H1 (cell line): Measurements from ENCODE around the gene LITAFD. TPM values are rescaled to one million over a fixed set of nuclear protein-coding genes. Genes with fewer than 3 reads are reported as not detected.

ENCODE experiments used
- CTCF ChIA-PET: fragments of 300-600 bp; sonication (Branson Sonifier 250); formaldehyde crosslinking; loops from one replicate; lab custom pipeline; 2021; ENCODE audit not compliant: partially characterized antibody; lab: Charles Lee
- POLR2A ChIA-PET: fragments of 300-600 bp; sonication (Branson Sonifier 250); formaldehyde crosslinking; loops from one replicate; lab custom pipeline; 2021; ENCODE audit warnings: inconsistent platforms; ENCODE audit not compliant: partially characterized antibody; lab: Charles Lee
- DNase-seq, 2 experiments: peaks; one replicate each; pipeline versions ENCODE4 v3.0.0 to v3.0.0-alpha.2; 2010 to 2022; ENCODE audit warnings: low spot score in 2 of 2, low read depth in 1 of 2, mixed read lengths in 1 of 2
- FAIRE-seq: peaks from 2 replicates; lab custom pipeline; 2011; peaks lifted over from hg19 to GRCh38; lab: Jason Lieb, UNC
- H2AFZ ChIP-seq: 2 replicates; pipeline ENCODE4 v1.8.1; 2012; ENCODE audit warnings: low read length, inconsistent platforms
- H2AK5ac ChIP-seq: 2 replicates; pipeline ENCODE4 v1.6.1; 2013; ENCODE audit warnings: low read depth, low read length
- H2BK120ac ChIP-seq: replicated peaks from 2 replicates; pipeline ENCODE3; 2013; ENCODE audit warnings: low read depth, low read length, inconsistent platforms
- H2BK12ac ChIP-seq: 2 replicates; pipeline ENCODE4 v1.6.1; 2013; ENCODE audit warnings: low read depth, low read length
- H2BK15ac ChIP-seq: 2 replicates; pipeline ENCODE4 v1.6.1; 2013; ENCODE audit warnings: low read length
- H2BK20ac ChIP-seq: 2 replicates; pipeline ENCODE4 v1.6.1; 2013; ENCODE audit warnings: low read length
- H2BK5ac ChIP-seq: 2 replicates; pipeline ENCODE4 v1.6.1; 2013; ENCODE audit warnings: low read depth, low read length
- H3K14ac ChIP-seq: 2 replicates; pipeline ENCODE4 v1.6.1; 2013; ENCODE audit warnings: inconsistent platforms; ENCODE audit not compliant: insufficient read length
- H3K18ac ChIP-seq: 2 replicates; pipeline ENCODE4 v1.6.1; 2013; ENCODE audit warnings: low read length; ENCODE audit errors: extremely low read depth
- H3K23ac ChIP-seq: 2 replicates; pipeline ENCODE4 v1.6.1; 2013; ENCODE audit warnings: inconsistent platforms; ENCODE audit not compliant: insufficient read length
- H3K23me2 ChIP-seq: 2 replicates; pipeline ENCODE4 v1.6.1; 2013; ENCODE audit warnings: low read depth, low read length
- H3K27ac ChIP-seq: 2 replicates; pipeline ENCODE4 v1.6.1; 2011; ENCODE audit warnings: low read depth, low read length, inconsistent platforms
- H3K27me3 ChIP-seq, 4 experiments: replicated peaks in 1 of 4; 1 replicate in 1 of 4; 2 replicates in 3 of 4; pipeline versions ENCODE4 v1.6.1 to v1.8.1; 2011 to 2013; ENCODE audit warnings: low read length in 3 of 4, mild to moderate bottlenecking in 3 of 4, inconsistent platforms in 2 of 4, mixed read lengths in 2 of 4, moderate library complexity in 1 of 4; ENCODE audit not compliant: control insufficient read depth in 3 of 4, insufficient read depth in 3 of 4; ENCODE audit errors: extremely low read depth in 1 of 4
- H3K36me3 ChIP-seq, 4 experiments: 2 replicates each; pipeline versions ENCODE4 v1.6.1 to v1.8.1; 2011 to 2013; ENCODE audit warnings: mild to moderate bottlenecking in 4 of 4, low read length in 3 of 4, moderate library complexity in 2 of 4, control low read depth in 1 of 4, inconsistent platforms in 1 of 4; ENCODE audit not compliant: insufficient read depth in 4 of 4, control insufficient read depth in 2 of 4
- H3K4ac ChIP-seq: replicated peaks from 2 replicates; pipeline ENCODE3; 2013; ENCODE audit warnings: low read length, low read depth, mixed read lengths, inconsistent platforms; ENCODE audit not compliant: insufficient read length
- H3K4me1 ChIP-seq, 4 experiments: replicated peaks in 1 of 4; 1 replicate in 1 of 4; 2 replicates in 3 of 4; pipeline versions ENCODE4 v1.6.1 to v1.8.1; 2011 to 2013; ENCODE audit warnings: low read length in 3 of 4, inconsistent platforms in 2 of 4, mixed read lengths in 1 of 4; ENCODE audit not compliant: insufficient read depth in 4 of 4, control insufficient read depth in 3 of 4
- H3K4me2 ChIP-seq, 2 experiments: 2 replicates each; pipeline versions ENCODE4 v1.6.1 to v1.8.1; 2011 to 2013; ENCODE audit warnings: low read depth in 2 of 2, low read length in 2 of 2, control low read depth in 1 of 2, inconsistent platforms in 1 of 2, mild to moderate bottlenecking in 1 of 2; ENCODE audit not compliant: insufficient read depth in 1 of 2
- H3K4me3 ChIP-seq, 4 experiments: fragments of 200-600, 300-600 bp in 1 of 4; sonication (generic), shearing (Covaris generic), sonication (Bioruptor Twin) in 1 of 4; 2 replicates each; pipeline versions ENCODE4 v1.5.1 to v1.8.1; 2011 to 2016; ENCODE audit warnings: low read length in 4 of 4, low read depth in 3 of 4, control low read depth in 2 of 4, inconsistent platforms in 2 of 4, mild to moderate bottlenecking in 2 of 4, mixed read lengths in 1 of 4, moderate library complexity in 1 of 4; ENCODE audit not compliant: insufficient read depth in 2 of 4; ENCODE audit errors: extremely low read depth in 1 of 4
- H3K56ac ChIP-seq: replicated peaks from 2 replicates; pipeline ENCODE3; 2013; ENCODE audit warnings: low read depth, mild to moderate bottlenecking, mixed read lengths, low read length, inconsistent platforms; ENCODE audit not compliant: insufficient read length
- H3K79me1 ChIP-seq: 2 replicates; pipeline ENCODE4 v1.6.1; 2013; ENCODE audit warnings: low read depth, low read length, control low read depth
- H3K79me2 ChIP-seq, 2 experiments: 2 replicates each; pipeline versions ENCODE4 v1.6.1 to v1.8.1; 2012 to 2013; ENCODE audit warnings: low read length in 2 of 2, mild to moderate bottlenecking in 2 of 2, inconsistent platforms in 1 of 2; ENCODE audit not compliant: insufficient read depth in 2 of 2, control insufficient read depth in 1 of 2
- H3K9ac ChIP-seq, 4 experiments: replicated peaks in 1 of 4; 1 replicate in 1 of 4; 2 replicates in 3 of 4; pipeline versions ENCODE4 v1.6.1 to v1.8.1; 2011 to 2013; ENCODE audit warnings: low read depth in 3 of 4, low read length in 3 of 4, control low read depth in 2 of 4, mild to moderate bottlenecking in 2 of 4, moderate library complexity in 2 of 4, inconsistent platforms in 1 of 4; ENCODE audit errors: extremely low read depth in 1 of 4
- H3K9me3 ChIP-seq, 2 experiments: 2 replicates each; pipeline versions ENCODE4 v1.6.1 to v1.8.1; 2012 to 2013; ENCODE audit warnings: mild to moderate bottlenecking in 2 of 2, moderate library complexity in 2 of 2, control low read depth in 1 of 2, inconsistent platforms in 1 of 2, low read depth in 1 of 2, low read length in 1 of 2, mixed read lengths in 1 of 2; ENCODE audit not compliant: insufficient read depth in 2 of 2
- H4K20me1 ChIP-seq, 2 experiments: replicated peaks in 1 of 2; 2 replicates each; pipeline versions ENCODE3 to v1.8.1; 2011 to 2013; ENCODE audit warnings: inconsistent platforms in 2 of 2, low read length in 2 of 2, mild to moderate bottlenecking in 1 of 2; ENCODE audit not compliant: insufficient read depth in 2 of 2, control insufficient read depth in 1 of 2
- H4K5ac ChIP-seq: 2 replicates; pipeline ENCODE4 v1.6.1; 2013; ENCODE audit warnings: low read length, low read depth, mixed read lengths, inconsistent platforms; ENCODE audit not compliant: insufficient read length
- H4K8ac ChIP-seq: 2 replicates; pipeline ENCODE4 v1.8.0; 2013; ENCODE audit warnings: mild to moderate bottlenecking, moderate library complexity, low read length, inconsistent platforms; ENCODE audit not compliant: insufficient read depth; ENCODE audit errors: extremely low read depth
- H4K91ac ChIP-seq: replicated peaks from 2 replicates; pipeline ENCODE3; 2013; ENCODE audit warnings: low read length, mixed read lengths, inconsistent platforms; ENCODE audit not compliant: insufficient read length
- CREB1 ChIP-seq: IDR thresholded peaks from 2 replicates; pipeline ENCODE4 v1.6.1; 2012; ENCODE audit warnings: inconsistent platforms
- KDM4A ChIP-seq: IDR thresholded peaks from one replicate; pipeline ENCODE4 v1.7.1; 2012; ENCODE audit warnings: low read depth, mild to moderate bottlenecking, moderate library complexity, low read length, inconsistent platforms; ENCODE audit not compliant: severe bottlenecking
- KDM5A ChIP-seq: fragments of 200-600 bp; IDR thresholded peaks from 2 replicates; pipeline ENCODE4 v1.7.1; 2012; ENCODE audit warnings: mild to moderate bottlenecking, low read length, inconsistent platforms, mixed read lengths
- SRF ChIP-seq: IDR thresholded peaks from 2 replicates; pipeline ENCODE4 v1.6.1; 2011; ENCODE audit warnings: mild to moderate bottlenecking, low read depth, low read length, moderate library complexity
- SUZ12 ChIP-seq: fragments of 200-600 bp; sonication (generic); IDR thresholded peaks from 2 replicates; pipeline ENCODE4 v1.6.1; 2012; ENCODE audit warnings: mild to moderate bottlenecking, inconsistent platforms, low read length, moderate library complexity, mixed read lengths
- WGBS, 2 experiments: shearing (Covaris generic) in 1 of 2; methylation state at CpG; one replicate each; pipeline versions ENCODE4 v1.1.6 to v1.1.7; 2013 to 2015; ENCODE audit warnings: low lambda C conversion rate in 2 of 2, mixed read lengths in 2 of 2, inconsistent platforms in 1 of 2, low coverage in 1 of 2, missing lambda C conversion rate in 1 of 2; ENCODE audit not compliant: insufficient replicate concordance in 2 of 2, insufficient coverage in 1 of 2, insufficient read length in 1 of 2; ENCODE audit errors: extremely low coverage in 1 of 2, missing lambda C conversion rate in 1 of 2; 5-methylcytosine and 5-hydroxymethylcytosine counted together
- polyA plus RNA-seq, 7 experiments: library from polyadenylated mRNA; depleted of rRNA in 3 of 7; stranded (reverse) in 5 of 7; unstranded in 2 of 7; fragments of >200 nt in 5 of 7; fragments of 200-250 nt in 2 of 7; gene quantifications; 1 replicate in 5 of 7; 2 replicates in 1 of 7; 4 replicates in 1 of 7; pipeline versions ENCODE4 v1.2.1 to v1.2.3, GENCODE V29; 2011 to 2013; ENCODE audit warnings: missing spikeins in 2 of 7, mixed read lengths in 2 of 7
- total RNA-seq: library from RNA; stranded (reverse); fragmentation: NEBNext Ultra II Directional; extraction: Animal tissue kit (Norgen Biotek cat#: 25700); gene quantifications from 2 replicates; pipeline ENCODE4 v1.2.1, GENCODE V29; 2021

LITAFD gene
- total and polyA plus RNA-seq, 2 of the 8 experiments (the other 6 are each of a cell fraction or from before 2014, with no cell fraction given) = not detected

DNA sequence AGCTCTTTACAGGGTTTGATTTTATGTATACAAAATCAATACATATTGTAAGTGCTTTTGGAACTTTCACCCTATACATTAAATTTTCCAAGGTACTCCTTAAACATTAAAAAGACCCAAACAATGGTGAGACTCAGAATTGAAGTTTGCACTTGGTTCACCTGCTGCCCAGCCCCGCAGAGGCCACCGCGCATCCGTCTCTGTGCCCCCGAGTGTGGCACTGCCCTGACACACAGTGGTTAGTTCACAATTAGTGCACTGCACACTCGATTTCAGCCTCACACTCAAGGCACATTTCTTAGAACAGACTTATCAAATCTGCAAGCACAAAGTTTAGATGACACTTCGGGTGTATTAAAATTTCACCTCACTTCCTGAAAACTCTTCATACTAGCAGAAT is 43.3 kb downstream of the LITAFD start:
- no peak for FAIRE-seq
- CTCF ChIA-PET = interaction anchor here (1.2 to 7.6 kb wide), 6 partner anchors 9 to 88 kb away, joined by 3 to 33 read pairs (median 6); no protein-coding TSS in a partner anchor
- WGBS, 2 experiments = 95% methylated on average over 7 of the region's 7 CpGs; no CpG with 5 or more reads in 1 of the 2 experiments

More for the DNA sequence above, 43.3 kb downstream of the LITAFD start:
- H3K79me1 ChIP-seq = peaks cover 22% of the 10 kb centered on the region
- TF ChIP-seq SRF (no peak), CREB1 (no peak), KDM5A (no peak), SUZ12 (no peak), KDM4A (no peak)
- TF ChIP-seq, all 59 proteins: peak for 0
- no peaks in the 10 kb centered on the region for H3K9me3 ChIP-seq
- H3K36me3 ChIP-seq = peaks cover 16 to 49% (median 29%) of the 10 kb centered on the region in 4 experiments; a peak in 7 of 8 replicates
- no peak overlapping the region for H3K56ac ChIP-seq
- H3K4me3 ChIP-seq = no peak overlapping the region
- no peak overlapping the region for H2BK120ac ChIP-seq
- no peak overlapping the region for H3K14ac ChIP-seq
- H4K8ac ChIP-seq = no peak overlapping the region
- H3K23me2 ChIP-seq = no peaks in the 10 kb centered on the region
- no peaks in the 10 kb centered on the region for H3K27me3 ChIP-seq
- no peak overlapping the region for H3K18ac ChIP-seq
- no peak overlapping the region for H3K4me2 ChIP-seq
- no peak overlapping the region for H2BK12ac ChIP-seq
- POLR2A ChIA-PET = interaction anchor here (0.7 kb wide), 1 partner anchor 10 kb away, joined by 3 read pairs; no protein-coding TSS in a partner anchor
- no peak overlapping the region for H2BK5ac ChIP-seq
- no peak overlapping the region for H4K5ac ChIP-seq
- no peak for DNase-seq
- no peak overlapping the region for H3K27ac ChIP-seq
- H4K91ac ChIP-seq = no peak overlapping the region
- H2BK15ac ChIP-seq = no peak overlapping the region
- H4K20me1 ChIP-seq = peaks cover 17 to 37% of the 10 kb centered on the region in 2 experiments
- no peak overlapping the region for H2AK5ac ChIP-seq
- no peak overlapping the region for H2AFZ ChIP-seq
- no peak overlapping the region for H3K9ac ChIP-seq
- H3K4ac ChIP-seq = no peak overlapping the region
- peaks cover 20 to 67% of the 10 kb centered on the region in 2 experiments for H3K79me2 ChIP-seq
- H2BK20ac ChIP-seq = no peak overlapping the region
- H3K4me1 ChIP-seq = no peaks in the 10 kb centered on the region; a peak in 2 of 7 replicates
- no peak overlapping the region for H3K23ac ChIP-seq
